ENCODE data around the gene ARL5C.

GRCh38 chr17:39131616-39132015 lies 34.3 kb downstream of the ARL5C start:
- TF ChIP-seq CTCF (IDR thresholded peaks at IDR 0.05) (no peak), POLR2A (IDR thresholded peaks at IDR 0.05) (no peak)

Data from uterus (tissue), 2 donors.